Hepatocyte (in vitro differentiated cells): ENCODE measurements around the gene DTX3. TPM values are rescaled to one million over a fixed set of nuclear protein-coding genes. Genes with fewer than 3 reads are reported as not detected.
"Not testable (repeated sequence)": the region's sequence is repeated elsewhere in the genome, so short reads cannot be mapped to it uniquely, and the experiment has no call there.

Experiments used
- DNase-seq: peaks from one replicate; pipeline ENCODE4 v3.0.0-alpha.2; 2016; ENCODE audit warnings: low spot score
- H2AFZ ChIP-seq: fragments of 200-600 bp; sonication (generic); 2 replicates; pipeline ENCODE4 v1.6.0; 2016; ENCODE audit warnings: antibody characterized with exemption, mild to moderate bottlenecking
- H3K27ac ChIP-seq: fragments of 200-600 bp; sonication (generic); 2 replicates; pipeline ENCODE4 v1.5.1; 2016; ENCODE audit warnings: mild to moderate bottlenecking
- H3K27me3 ChIP-seq: fragments of 200-600 bp; sonication (generic); 2 replicates; pipeline ENCODE4 v1.6.1; 2016
- H3K36me3 ChIP-seq: fragments of 200-600 bp; sonication (generic); replicated peaks from 2 replicates; pipeline ENCODE4 v1.5.1; 2016; ENCODE audit warnings: low read depth; ENCODE audit not compliant: insufficient read depth
- H3K4me1 ChIP-seq: fragments of 200-600 bp; sonication (generic); 2 replicates; pipeline ENCODE4 v1.5.1; 2016; ENCODE audit warnings: mild to moderate bottlenecking, moderate library complexity; ENCODE audit not compliant: insufficient read depth
- H3K4me2 ChIP-seq: fragments of 200-600 bp; sonication (generic); 2 replicates; pipeline ENCODE4 v1.6.0; 2016
- H3K4me3 ChIP-seq: fragments of 200-600 bp; sonication (generic); 2 replicates; pipeline ENCODE4 v1.5.1; 2016; ENCODE audit warnings: mild to moderate bottlenecking
- H3K79me2 ChIP-seq: fragments of 200-600 bp; sonication (generic); 2 replicates; pipeline ENCODE4 v1.6.0; 2017; ENCODE audit warnings: mild to moderate bottlenecking
- H3K9me2 ChIP-seq: fragments of 200-600 bp; sonication (generic); replicated peaks from 2 replicates; pipeline ENCODE4 v1.6.0; 2017; ENCODE audit warnings: mild to moderate bottlenecking; ENCODE audit not compliant: insufficient read depth
- H3K9me3 ChIP-seq: fragments of 200-600 bp; sonication (generic); 2 replicates; pipeline ENCODE4 v1.5.1; 2016; ENCODE audit warnings: low read depth, mild to moderate bottlenecking
- H4K20me1 ChIP-seq: fragments of 200-600 bp; sonication (generic); 2 replicates; pipeline ENCODE4 v1.6.0; 2016; ENCODE audit warnings: mild to moderate bottlenecking; ENCODE audit not compliant: insufficient read depth, poor library complexity, severe bottlenecking
- CTCF ChIP-seq: fragments of 200-600 bp; sonication (generic); IDR thresholded peaks from 2 replicates; pipeline ENCODE4 v1.5.1; 2016; ENCODE audit warnings: antibody characterized with exemption, mild to moderate bottlenecking; ENCODE audit not compliant: poor library complexity
- EZH2 ChIP-seq: fragments of 200-600 bp; sonication (generic); IDR thresholded peaks from 2 replicates; pipeline ENCODE4 v1.6.1; 2016; ENCODE audit warnings: antibody characterized with exemption, mild to moderate bottlenecking, borderline replicate concordance
- EZH2phosphoT487 ChIP-seq: fragments of 200-600 bp; sonication (generic); IDR thresholded peaks from one replicate; pipeline ENCODE4 v1.6.1; 2018; ENCODE audit warnings: antibody characterized with exemption, mild to moderate bottlenecking, low read depth, moderate library complexity; ENCODE audit not compliant: unreplicated experiment, severe bottlenecking
- WGBS: methylation state at CpG from one replicate; pipeline ENCODE4 v1.1.6; 2016; ENCODE audit warnings: low lambda C conversion rate; ENCODE audit errors: missing lambda C conversion rate; 5-methylcytosine and 5-hydroxymethylcytosine counted together
- polyA plus RNA-seq: library from polyadenylated mRNA; unstranded; fragments of >200 nt; fragmentation: Nextera tagmentation; extraction: Ambion mirVana; gene quantifications from 2 replicates; pipeline ENCODE4 v1.2.1, GENCODE V29; 2016
- total RNA-seq: library from RNA; depleted of rRNA; stranded (reverse); fragments of >200 nt; gene quantifications from 2 replicates; pipeline ENCODE4 v1.2.3, GENCODE V29; 2014

DTX3 gene
- total and polyA plus RNA-seq, 2 experiments from 2014 or later: 19.9 to 31.2 TPM

- H3K27ac ChIP-seq: no peak overlapping the region
- no peak overlapping the region for H3K4me3 ChIP-seq
- no peak overlapping the region for H2AFZ ChIP-seq
- H3K9me2 ChIP-seq: no peaks in the 10 kb centered on the region
- H3K36me3 ChIP-seq: no peaks in the 10 kb centered on the region
- no peak for DNase-seq
- peaks cover 86% of the 10 kb centered on the region for H3K27me3 ChIP-seq
- no peaks in the 10 kb centered on the region for H3K79me2 ChIP-seq
- H3K4me1 ChIP-seq: peaks cover 8% of the 10 kb centered on the region
- no peaks in the 10 kb centered on the region for H3K9me3 ChIP-seq
- WGBS: 90% methylated on average over 5 of the region's 5 CpGs
- no peak overlapping the region for H3K4me2 ChIP-seq
- H4K20me1 ChIP-seq: no peaks in the 10 kb centered on the region
- TF ChIP-seq EZH2 (no peak), EZH2phosphoT487 (no peak), CTCF (no peak)
Measured at GRCh38 chr12:57615637-57616036, 11.0 kb downstream of the DTX3 start.

GRCh38 chr12:57616383-57617101 lies 11.9 kb downstream of the DTX3 start:
- DNase-seq: no peak
- peaks cover 90% of the 10 kb centered on the region for H3K27me3 ChIP-seq

GRCh38 chr12:57617942-57618341 lies 13.3 kb downstream of the DTX3 start:
- Histone ChIP-seq H3K27me3 (peaks cover 91% of the 10 kb centered on the region), H3K9me3 (no peaks in the 10 kb centered on the region), H3K79me2 (no peaks in the 10 kb centered on the region), H3K4me1 (peaks cover 13% of the 10 kb centered on the region), H3K4me3 (no peak overlapping the region), H4K20me1 (no peaks in the 10 kb centered on the region), H2AFZ (no peak overlapping the region), H3K27ac (no peak overlapping the region), H3K9me2 (no peaks in the 10 kb centered on the region), H3K36me3 (no peaks in the 10 kb centered on the region), H3K4me2 (no peak overlapping the region)
- no peak for DNase-seq
- 84% methylated on average over 11 of the region's 11 CpGs for WGBS
- TF ChIP-seq EZH2 (no peak), EZH2phosphoT487 (no peak), CTCF (no peak)

More at GRCh38 chr12:57616383-57617101, 11.9 kb downstream of the DTX3 start:
- Histone ChIP-seq H2AFZ (no peak overlapping the region), H3K36me3 (no peaks in the 10 kb centered on the region), H3K9me3 (no peaks in the 10 kb centered on the region), H3K4me2 (no peak overlapping the region), H3K4me1 (peaks cover 12% of the 10 kb centered on the region), H3K4me3 (no peak overlapping the region), H3K27ac (no peak overlapping the region), H3K79me2 (no peaks in the 10 kb centered on the region), H3K9me2 (no peaks in the 10 kb centered on the region), H4K20me1 (no peaks in the 10 kb centered on the region)
- no peak for TF ChIP-seq EZH2
- no peak for TF ChIP-seq CTCF
- no peak for TF ChIP-seq EZH2phosphoT487
- WGBS: 93% methylated on average over 3 of the region's 3 CpGs

DNA sequence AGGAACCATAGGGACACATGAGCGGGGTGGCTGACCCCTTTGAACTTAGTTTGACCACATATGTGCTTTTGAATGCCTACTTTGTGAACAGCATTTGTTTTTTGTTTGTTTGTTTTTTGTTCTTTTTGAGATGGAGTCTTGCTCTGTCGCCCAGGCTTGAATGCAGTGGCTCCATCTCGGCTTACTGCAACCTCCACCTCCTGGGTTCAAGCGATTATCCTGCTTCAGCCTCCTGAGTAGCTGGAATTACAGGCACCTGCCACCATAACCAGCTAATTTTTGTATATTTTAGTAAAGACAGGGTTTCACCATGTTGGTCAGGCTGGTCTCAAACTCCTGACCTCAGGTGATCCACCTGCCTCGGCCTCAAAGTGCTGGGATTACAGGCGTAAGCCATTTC lies 13.8 kb downstream of the DTX3 start:
- Histone ChIP-seq H3K27me3 (peaks cover 92% of the 10 kb centered on the region), H3K4me1 (peaks cover 13% of the 10 kb centered on the region)
- H3K4me3 ChIP-seq, H3K27ac ChIP-seq, H3K4me2 ChIP-seq, DNase-seq, H3K9me2 ChIP-seq, H3K9me3 ChIP-seq, H4K20me1 ChIP-seq, H2AFZ ChIP-seq, H3K79me2 ChIP-seq, H3K36me3 ChIP-seq: not testable (repeated sequence)
- 95% methylated on average over 6 of the region's 6 CpGs for WGBS
